ENCODE measurements around the gene LEP.

Gene LEP

GRCh38 chr7:128211626-128212025 lies 29.5 kb upstream of the LEP start:
- TF ChIP-seq, protein P1, sequence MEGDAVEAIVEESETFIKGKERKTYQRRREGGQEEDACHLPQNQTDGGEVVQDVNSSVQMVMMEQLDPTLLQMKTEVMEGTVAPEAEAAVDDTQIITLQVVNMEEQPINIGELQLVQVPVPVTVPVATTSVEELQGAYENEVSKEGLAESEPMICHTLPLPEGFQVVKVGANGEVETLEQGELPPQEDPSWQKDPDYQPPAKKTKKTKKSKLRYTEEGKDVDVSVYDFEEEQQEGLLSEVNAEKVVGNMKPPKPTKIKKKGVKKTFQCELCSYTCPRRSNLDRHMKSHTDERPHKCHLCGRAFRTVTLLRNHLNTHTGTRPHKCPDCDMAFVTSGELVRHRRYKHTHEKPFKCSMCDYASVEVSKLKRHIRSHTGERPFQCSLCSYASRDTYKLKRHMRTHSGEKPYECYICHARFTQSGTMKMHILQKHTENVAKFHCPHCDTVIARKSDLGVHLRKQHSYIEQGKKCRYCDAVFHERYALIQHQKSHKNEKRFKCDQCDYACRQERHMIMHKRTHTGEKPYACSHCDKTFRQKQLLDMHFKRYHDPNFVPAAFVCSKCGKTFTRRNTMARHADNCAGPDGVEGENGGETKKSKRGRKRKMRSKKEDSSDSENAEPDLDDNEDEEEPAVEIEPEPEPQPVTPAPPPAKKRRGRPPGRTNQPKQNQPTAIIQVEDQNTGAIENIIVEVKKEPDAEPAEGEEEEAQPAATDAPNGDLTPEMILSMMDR (IDR thresholded peaks at IDR 0.05; ENCODE audit: borderline replicate concordance, insufficient read depth, low read depth, low read length) = no peak
- H3K4me3 ChIP-seq (ENCODE audit: low read depth, low read length) = no peak overlapping the region

GRCh38 chr7:128214463-128214862 lies 26.6 kb upstream of the LEP start:
- no peak overlapping the region for H3K4me3 ChIP-seq (ENCODE audit: low read depth, low read length)
- TF ChIP-seq, protein P1 (IDR thresholded peaks at IDR 0.05; ENCODE audit: borderline replicate concordance, insufficient read depth, low read depth, low read length) = no peak

- H3K4me3 ChIP-seq (ENCODE audit: low read depth, low read length) = no peak overlapping the region
- TF ChIP-seq, protein P1 (IDR thresholded peaks at IDR 0.05; ENCODE audit: borderline replicate concordance, insufficient read depth, low read depth, low read length) = no peak
These were observed 25.8 kb upstream of the LEP start for GRCh38 chr7:128215281-128215680.

- H3K4me3 ChIP-seq (ENCODE audit: low read depth, low read length) = no peak overlapping the region
- TF ChIP-seq, protein P1 (IDR thresholded peaks at IDR 0.05; ENCODE audit: borderline replicate concordance, insufficient read depth, low read depth, low read length) = no peak
These were observed 25.3 kb upstream of the LEP start for GRCh38 chr7:128215739-128216138.

DNA sequence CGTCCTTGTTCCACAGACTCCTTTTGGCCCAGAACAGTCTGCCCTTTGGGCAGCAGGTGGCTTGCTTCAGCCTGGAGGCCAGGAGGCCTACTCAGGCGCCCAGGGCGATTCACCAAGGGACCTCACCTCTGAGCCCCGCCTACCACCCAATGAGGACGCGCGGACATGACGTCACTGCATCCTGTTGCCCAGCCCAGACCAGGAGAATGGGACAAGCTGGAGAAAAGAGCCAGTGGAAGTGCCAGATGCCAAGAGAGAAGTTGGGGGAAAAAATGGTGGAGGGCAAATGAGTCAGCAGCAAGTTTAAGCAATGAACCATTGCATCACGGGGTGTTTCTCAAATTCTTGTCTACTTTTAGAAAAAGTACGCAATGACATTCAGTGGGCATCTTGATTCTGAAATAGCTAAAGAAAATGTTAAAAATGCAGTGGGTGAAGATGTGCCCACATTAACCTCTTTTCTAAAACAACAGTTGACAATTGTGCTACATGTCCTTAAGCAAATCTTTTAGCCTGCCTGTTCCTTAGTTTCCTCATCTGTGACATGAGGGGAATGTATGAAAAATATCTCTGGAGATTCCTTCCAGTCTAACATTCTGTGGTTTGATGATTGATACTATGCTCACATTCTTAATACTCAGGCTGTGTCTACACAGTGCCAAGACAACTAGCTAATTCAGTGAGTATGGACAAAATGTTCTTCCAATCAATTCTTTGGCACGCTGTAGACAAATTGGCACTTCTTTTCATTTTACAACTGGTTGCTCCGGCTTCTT lies 23.9 kb upstream of the LEP start:
- H3K4me3 ChIP-seq (ENCODE audit: low read depth, low read length) = no peak overlapping the region
- TF ChIP-seq, protein P1 (IDR thresholded peaks at IDR 0.05; ENCODE audit: borderline replicate concordance, insufficient read depth, low read depth, low read length) = no peak

GRCh38 chr7:128217967-128218652 lies 23.0 kb upstream of the LEP start:
- H3K4me3 ChIP-seq (ENCODE audit: low read depth, low read length) = no peak overlapping the region
- TF ChIP-seq, protein P1 (IDR thresholded peaks at IDR 0.05; ENCODE audit: borderline replicate concordance, insufficient read depth, low read depth, low read length) = no peak

- TF ChIP-seq, protein P1 (IDR thresholded peaks at IDR 0.05; ENCODE audit: borderline replicate concordance, insufficient read depth, low read depth, low read length) = no peak
- no peak overlapping the region for H3K4me3 ChIP-seq (ENCODE audit: low read depth, low read length)
These were observed 21.4 kb upstream of the LEP start for GRCh38 chr7:128219636-128220035.

Data from GM12875 (cell line).